Measurements from ENCODE around the gene SCLY. TPM values are rescaled to one million over a fixed set of nuclear protein-coding genes. Genes with fewer than 3 reads are reported as not detected.

Gene SCLY
- total and polyA plus RNA-seq, 2 of the 13 experiments (the other 11 are each of a cell fraction or from before 2014, with no cell fraction given): 27.9 to 38.6 TPM

- no peak overlapping the region for H3K4me3 ChIP-seq (replicated peaks in 1 of 3; ENCODE audit: insufficient read depth in 1 of 3, low read depth in 2 of 3, low read length in 3 of 3)
- H3K4me1 ChIP-seq (ENCODE audit: insufficient read depth, low read length): peaks cover 36% of the 10 kb centered on the region
- no peaks in the 10 kb centered on the region for H3K36me3 ChIP-seq (replicated peaks in 1 of 2; ENCODE audit: control insufficient read depth in 1 of 2, insufficient read depth in 2 of 2, low read length in 2 of 2)
- H3K27ac ChIP-seq (ENCODE audit: extremely low read length, insufficient read depth, low read length): no peak overlapping the region
- no peak for TF ChIP-seq ZNF775 (CRISPR knock-in tag; IDR thresholded peaks at IDR 0.05; ENCODE audit: borderline replicate concordance)
- peak; percentile 90 for TF ChIP-seq ZNF629 (CRISPR knock-in tag; conservative IDR thresholded peaks at IDR 0.05)
- peak; percentile 53; the same call in 1 of the 2 replicates for TF ChIP-seq FOSL2 (CRISPR knock-in tag; IDR thresholded peaks at IDR 0.05)
- TF ChIP-seq ZMYM3 (CRISPR knock-in tag; IDR thresholded peaks at IDR 0.05): 0 out of 2 replicates have a peak, but pooled peaks have one; percentile 34
- no peak for TF ChIP-seq MYPOP (CRISPR knock-in tag; IDR thresholded peaks at IDR 0.05)
- 0 out of 2 replicates have a peak, but pooled peaks have one; percentile 14 for TF ChIP-seq MYC (CRISPR knock-in tag; IDR thresholded peaks at IDR 0.05; ENCODE audit: borderline replicate concordance)
- H4K20me1 ChIP-seq (ENCODE audit: insufficient read depth, low read length): no peaks in the 10 kb centered on the region
- ATAC-seq: no peak
- no peaks in the 10 kb centered on the region for H3K79me2 ChIP-seq (ENCODE audit: insufficient read depth, low read length)
- ChIA-PET POLR2A (interaction anchor here (0.9 kb wide), 1 partner anchor 83 kb away, joined by 3 read pairs; the partner anchor contains the start of gene SCLY), CTCF (ENCODE audit: low intra/inter-chr PET ratio, low total read pairs) (no interaction called here)
- no peak overlapping the region for H3K9ac ChIP-seq (ENCODE audit: insufficient read depth, low read depth, low read length)
- no peak overlapping the region for H2AFZ ChIP-seq (ENCODE audit: low read length)
- no TSS peak for BruUV-seq (replicated peaks)
- no peak overlapping the region for H3K4me2 ChIP-seq (ENCODE audit: low read depth, low read length)
- intact Hi-C loops (cut with micrococcal nuclease; ENCODE audit: unreplicated experiment) (no loop called here), in situ Hi-C loops (cut with HindIII; ENCODE audit: extremely low pct_ligation_motif_present, low pct_unique_long_range_greater_than_20kb) (no loop called here)
- 29% methylated on average over 5 of the region's 20 CpGs for WGBS (ENCODE audit: low lambda C conversion rate)
- no peaks in the 10 kb centered on the region for H3K9me3 ChIP-seq (ENCODE audit: low read length)
- FAIRE-seq: no peak
- no peak for DNase-seq (ENCODE audit: low spot score)
- H3K27me3 ChIP-seq (ENCODE audit: control insufficient read depth in 1 of 2, insufficient read depth in 2 of 2, low read length in 2 of 2): peaks cover 17 to 55% of the 10 kb centered on the region in 2 experiments
These were observed 82.6 kb downstream of the SCLY start for GRCh38 chr2:238143239-238143951.

GRCh38 chr2:238144262-238144661, 83.5 kb downstream of the SCLY start:
- no peak overlapping the region for H3K4me3 ChIP-seq (replicated peaks in 1 of 3; ENCODE audit: insufficient read depth in 1 of 3, low read depth in 2 of 3, low read length in 3 of 3)
- 27% methylated on average over 4 of the region's 5 CpGs for WGBS (ENCODE audit: low lambda C conversion rate)
- no peaks in the 10 kb centered on the region for H4K20me1 ChIP-seq (ENCODE audit: insufficient read depth, low read length)
- ATAC-seq (no peak), FAIRE-seq (no peak), DNase-seq (ENCODE audit: low spot score) (no peak)
- intact Hi-C loops (cut with micrococcal nuclease; ENCODE audit: unreplicated experiment): no loop called here
- H3K79me2 ChIP-seq (ENCODE audit: insufficient read depth, low read length): no peaks in the 10 kb centered on the region
- no peaks in the 10 kb centered on the region for H3K36me3 ChIP-seq (replicated peaks in 1 of 2; ENCODE audit: control insufficient read depth in 1 of 2, insufficient read depth in 2 of 2, low read length in 2 of 2)
- H3K9ac ChIP-seq (ENCODE audit: insufficient read depth, low read depth, low read length): no peak overlapping the region
- H3K4me2 ChIP-seq (ENCODE audit: low read depth, low read length): no peak overlapping the region
- H3K4me1 ChIP-seq (ENCODE audit: insufficient read depth, low read length): peaks cover 28% of the 10 kb centered on the region
- BruUV-seq (replicated peaks): no TSS peak
- in situ Hi-C loops (cut with HindIII; ENCODE audit: extremely low pct_ligation_motif_present, low pct_unique_long_range_greater_than_20kb): no loop called here
- POLR2A ChIA-PET: no interaction called here
- CTCF ChIA-PET (ENCODE audit: low intra/inter-chr PET ratio, low total read pairs): no interaction called here
- peaks cover 19 to 62% of the 10 kb centered on the region in 2 experiments for H3K27me3 ChIP-seq (ENCODE audit: control insufficient read depth in 1 of 2, insufficient read depth in 2 of 2, low read length in 2 of 2)
- H2AFZ ChIP-seq (ENCODE audit: low read length): no peak overlapping the region
- H3K27ac ChIP-seq (ENCODE audit: extremely low read length, insufficient read depth, low read length): no peak overlapping the region
- H3K9me3 ChIP-seq (ENCODE audit: low read length): no peaks in the 10 kb centered on the region
- no peak for TF ChIP-seq PREB (CRISPR knock-in tag; IDR thresholded peaks at IDR 0.05)
- no peak for TF ChIP-seq MYNN (CRISPR knock-in tag; IDR thresholded peaks at IDR 0.05; ENCODE audit: low read depth)
- no peak for TF ChIP-seq ATF6 (CRISPR knock-in tag; conservative IDR thresholded peaks at IDR 0.05)
- TF ChIP-seq ZNF382 (CRISPR knock-in tag; IDR thresholded peaks at IDR 0.05; ENCODE audit: borderline replicate concordance): no peak
- no peak for TF ChIP-seq ZNF17 (CRISPR knock-in tag; IDR thresholded peaks at IDR 0.05)
- TF ChIP-seq ZNF441 (CRISPR knock-in tag; IDR thresholded peaks at IDR 0.05; ENCODE audit: borderline replicate concordance): no peak
